Breast epithelium (tissue), 3 donors: ENCODE data around the gene KRT78.

ENCODE experiments used
- POLR2A ChIP-seq: fragments of 450-650 bp; IDR thresholded peaks from one replicate; pipeline ENCODE4 v1.6.1; 2016; ENCODE audit warnings: antibody characterized with exemption, mild to moderate bottlenecking, moderate library complexity
- TF ChIP-seq, protein P1 (sequence below), 3 donors: fragments of 450-650 bp; IDR thresholded peaks; one replicate each; pipeline ENCODE4 v1.5.1; 2016 to 2017; ENCODE audit warnings: antibody characterized with exemption in 3 of 3, mild to moderate bottlenecking in 3 of 3, moderate library complexity in 3 of 3

- TF ChIP-seq, protein P1, sequence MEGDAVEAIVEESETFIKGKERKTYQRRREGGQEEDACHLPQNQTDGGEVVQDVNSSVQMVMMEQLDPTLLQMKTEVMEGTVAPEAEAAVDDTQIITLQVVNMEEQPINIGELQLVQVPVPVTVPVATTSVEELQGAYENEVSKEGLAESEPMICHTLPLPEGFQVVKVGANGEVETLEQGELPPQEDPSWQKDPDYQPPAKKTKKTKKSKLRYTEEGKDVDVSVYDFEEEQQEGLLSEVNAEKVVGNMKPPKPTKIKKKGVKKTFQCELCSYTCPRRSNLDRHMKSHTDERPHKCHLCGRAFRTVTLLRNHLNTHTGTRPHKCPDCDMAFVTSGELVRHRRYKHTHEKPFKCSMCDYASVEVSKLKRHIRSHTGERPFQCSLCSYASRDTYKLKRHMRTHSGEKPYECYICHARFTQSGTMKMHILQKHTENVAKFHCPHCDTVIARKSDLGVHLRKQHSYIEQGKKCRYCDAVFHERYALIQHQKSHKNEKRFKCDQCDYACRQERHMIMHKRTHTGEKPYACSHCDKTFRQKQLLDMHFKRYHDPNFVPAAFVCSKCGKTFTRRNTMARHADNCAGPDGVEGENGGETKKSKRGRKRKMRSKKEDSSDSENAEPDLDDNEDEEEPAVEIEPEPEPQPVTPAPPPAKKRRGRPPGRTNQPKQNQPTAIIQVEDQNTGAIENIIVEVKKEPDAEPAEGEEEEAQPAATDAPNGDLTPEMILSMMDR (IDR thresholded peaks at IDR 0.05): no peak
- TF ChIP-seq POLR2A: no peak
Measured at GRCh38 chr12:52873513-52873831, 24.7 kb upstream of the KRT78 start.
